B cell (primary cell): ENCODE data around the gene BMP7. TPM values are rescaled to one million over a fixed set of nuclear protein-coding genes. Genes with fewer than 3 reads are reported as not detected.

Experiments used
- ATAC-seq: fragments of 200-7000 bp; cut with Tn5 transposase; one replicate; pipeline ENCODE4 v1.10.0; 2021; ENCODE audit warnings: low read depth, mild to moderate bottlenecking, moderate number of reproducible peaks, moderate library complexity
- CTCF ChIA-PET: fragments of 350-600 bp; sonication (Branson Sonifier 250); formaldehyde crosslinking; loops from one replicate; lab custom pipeline; 2021; ENCODE audit warnings: antibody characterized with exemption, inconsistent platforms; lab: Charles Lee
- POLR2A ChIA-PET: fragments of 350-600 bp; sonication (Branson Sonifier 250); formaldehyde crosslinking; loops from one replicate; lab custom pipeline; 2021; ENCODE audit warnings: antibody characterized with exemption; lab: Charles Lee
- DNase-seq: peaks from one replicate; pipeline ENCODE4 v3.0.0; 2013
- H2AFZ ChIP-seq: 2 replicates; pipeline ENCODE4 v1.6.1; 2012; ENCODE audit warnings: mild to moderate bottlenecking, low read depth, low read length; ENCODE audit not compliant: insufficient read depth, poor library complexity, severe bottlenecking
- H3K27ac ChIP-seq, 2 donors: 1 replicate in 1 of 2; 2 replicates in 1 of 2; pipeline ENCODE4 v1.5.1; 2012 to 2013; ENCODE audit warnings: low read length in 2 of 2, mild to moderate bottlenecking in 2 of 2, moderate library complexity in 1 of 2
- H3K27me3 ChIP-seq, 4 experiments: fragments of 200-600 bp in 1 of 4; sonication (generic) in 1 of 4; replicated peaks in 1 of 4; 1 replicate in 2 of 4; 2 replicates in 2 of 4; pipeline versions ENCODE4 v1.6.1 to v1.7.0; 2013 to 2016; ENCODE audit warnings: low read length in 3 of 4, mild to moderate bottlenecking in 2 of 4, mixed read lengths in 1 of 4, moderate library complexity in 1 of 4; ENCODE audit not compliant: insufficient read depth in 4 of 4, control insufficient read depth in 3 of 4; ENCODE audit errors: control extremely low read depth in 1 of 4
- H3K36me3 ChIP-seq, 2 experiments: replicated peaks in 1 of 2; 1 replicate in 1 of 2; 2 replicates in 1 of 2; pipeline versions ENCODE4 v1.6.1 to v1.7.1; 2013; ENCODE audit warnings: low read length in 1 of 2; ENCODE audit not compliant: insufficient read depth in 2 of 2, control insufficient read depth in 1 of 2; ENCODE audit errors: control extremely low read depth in 1 of 2, extremely low read depth in 1 of 2
- H3K4me1 ChIP-seq, 2 donors: fragments of 200-600 bp in 1 of 2; sonication (generic) in 1 of 2; 1 replicate in 1 of 2; 2 replicates in 1 of 2; pipeline versions ENCODE4 v1.5.1 to v1.6.1; 2013 to 2017; ENCODE audit warnings: low read length in 2 of 2; ENCODE audit not compliant: control insufficient read depth in 2 of 2, insufficient read depth in 2 of 2
- H3K4me2 ChIP-seq: replicated peaks from 2 replicates; pipeline ENCODE3; 2012; ENCODE audit warnings: mild to moderate bottlenecking, low read depth, low read length; ENCODE audit not compliant: poor library complexity, severe bottlenecking
- H3K4me3 ChIP-seq, 5 experiments: fragments of 200-600 bp in 1 of 5; sonication (generic) in 1 of 5; 1 replicate in 3 of 5; 2 replicates in 2 of 5; pipeline versions ENCODE4 v1.5.1 to v1.7.0; 2011 to 2016; ENCODE audit warnings: low read length in 4 of 5, mild to moderate bottlenecking in 4 of 5, low read depth in 2 of 5, control low read depth in 1 of 5, moderate library complexity in 1 of 5; ENCODE audit not compliant: insufficient read depth in 1 of 5; ENCODE audit errors: control extremely low read depth in 1 of 5, extremely low read depth in 1 of 5
- H3K79me2 ChIP-seq: fragments of 200-600 bp; sonication (generic); one replicate; pipeline ENCODE4 v1.6.0; 2016; ENCODE audit warnings: low read length; ENCODE audit not compliant: control insufficient read depth, insufficient read depth
- H3K9ac ChIP-seq: fragments of 200-600 bp; sonication (generic); 2 replicates; pipeline ENCODE4 v1.6.1; 2017; ENCODE audit warnings: mild to moderate bottlenecking, low read length, moderate library complexity
- H3K9me3 ChIP-seq, 3 donors: one replicate each; pipeline versions ENCODE4 v1.6.1 to v1.7.1; 2013; ENCODE audit warnings: low read length in 2 of 3; ENCODE audit not compliant: control insufficient read depth in 2 of 3, insufficient read depth in 1 of 3; ENCODE audit errors: control extremely low read depth in 1 of 3
- H4K20me1 ChIP-seq: 2 replicates; pipeline ENCODE4 v1.6.0; 2012; ENCODE audit warnings: mild to moderate bottlenecking, low read length; ENCODE audit not compliant: insufficient read depth, control insufficient read depth, poor library complexity, severe bottlenecking
- H3K27ac Mint-ChIP-seq: one replicate; pipeline ENCODE4 v1.8.0; 2021; ENCODE audit warnings: mixed read lengths
- H3K27me3 Mint-ChIP-seq: one replicate; pipeline ENCODE4 v1.8.0; 2021; ENCODE audit warnings: mixed read lengths
- H3K4me1 Mint-ChIP-seq: one replicate; pipeline ENCODE4 v1.8.0; 2021; ENCODE audit warnings: mixed read lengths
- H3K4me3 Mint-ChIP-seq: one replicate; pipeline ENCODE4 v1.8.0; 2021; ENCODE audit warnings: mixed read lengths
- H3K9me3 Mint-ChIP-seq: one replicate; pipeline ENCODE4 v1.8.0; 2022; ENCODE audit warnings: mixed read lengths; ENCODE audit not compliant: insufficient read depth
- EZH2 ChIP-seq: IDR thresholded peaks from 2 replicates; pipeline ENCODE4 v1.6.1; 2012; ENCODE audit warnings: borderline replicate concordance, low read depth, mild to moderate bottlenecking, moderate library complexity, low read length; ENCODE audit not compliant: insufficient read depth, poor library complexity, severe bottlenecking
- WGBS: methylation state at CpG from one replicate; pipeline ENCODE4 v1.1.5; 2013; ENCODE audit warnings: missing lambda C conversion rate; ENCODE audit not compliant: insufficient coverage; 5-methylcytosine and 5-hydroxymethylcytosine counted together
- intact Hi-C: fragments of 100-400 bp; cut with micrococcal nuclease; formaldehyde crosslinking; loops from one replicate; pipeline ENCODE4 v1.10.0; 2022
- polyA plus RNA-seq: library from polyadenylated mRNA; depleted of rRNA; stranded (reverse); fragments of >200 nt; gene quantifications from 2 replicates; pipeline ENCODE4 v1.2.3, GENCODE V29; 2012
- total RNA-seq, 2 donors: library from RNA; stranded (reverse); fragments of 120-200 nt in 1 of 2; gene quantifications; 1 replicate in 1 of 2; 2 replicates in 1 of 2; pipeline versions ENCODE4 v1.2.3 to v1.2.4, GENCODE V29; 2013 to 2022
- TF ChIP-seq, protein P1 (sequence below): fragments of 200-600 bp; IDR thresholded peaks from one replicate; pipeline ENCODE4 v1.8.0; 2022; ENCODE audit warnings: antibody characterized with exemption, mild to moderate bottlenecking

The BMP7 gene
- total and polyA plus RNA-seq, 2 donors (not counting 1 experiment from before 2014, with no cell fraction given): not detected

- Histone ChIP-seq H3K27me3 (peaks cover 0 to 10% (median 5%) of the 10 kb centered on the region in 4 experiments), H3K9ac (no peak overlapping the region), H3K4me3 (no peak overlapping the region), H2AFZ (no peak overlapping the region), H3K36me3 (no peaks in the 10 kb centered on the region), H3K27ac (no peak overlapping the region), H3K4me2 (no peak overlapping the region), H3K9me3 (peaks cover 0 to 7% (median 0%) of the 10 kb centered on the region in 3 donors), H3K79me2 (no peaks in the 10 kb centered on the region), H4K20me1 (no peaks in the 10 kb centered on the region), H3K4me1 (no peaks in the 10 kb centered on the region)
- H3K4me3 Mint-ChIP-seq: no peak overlapping the region
- H3K27ac Mint-ChIP-seq: no peak overlapping the region
- ATAC-seq (no peak), DNase-seq (no peak)
- ChIA-PET POLR2A (no interaction called here), CTCF (no interaction called here)
- WGBS: 70% methylated on average over 1 of the region's 3 CpGs
- no peaks in the 10 kb centered on the region for H3K4me1 Mint-ChIP-seq
- no peak for TF ChIP-seq EZH2
- TF ChIP-seq, protein P1, sequence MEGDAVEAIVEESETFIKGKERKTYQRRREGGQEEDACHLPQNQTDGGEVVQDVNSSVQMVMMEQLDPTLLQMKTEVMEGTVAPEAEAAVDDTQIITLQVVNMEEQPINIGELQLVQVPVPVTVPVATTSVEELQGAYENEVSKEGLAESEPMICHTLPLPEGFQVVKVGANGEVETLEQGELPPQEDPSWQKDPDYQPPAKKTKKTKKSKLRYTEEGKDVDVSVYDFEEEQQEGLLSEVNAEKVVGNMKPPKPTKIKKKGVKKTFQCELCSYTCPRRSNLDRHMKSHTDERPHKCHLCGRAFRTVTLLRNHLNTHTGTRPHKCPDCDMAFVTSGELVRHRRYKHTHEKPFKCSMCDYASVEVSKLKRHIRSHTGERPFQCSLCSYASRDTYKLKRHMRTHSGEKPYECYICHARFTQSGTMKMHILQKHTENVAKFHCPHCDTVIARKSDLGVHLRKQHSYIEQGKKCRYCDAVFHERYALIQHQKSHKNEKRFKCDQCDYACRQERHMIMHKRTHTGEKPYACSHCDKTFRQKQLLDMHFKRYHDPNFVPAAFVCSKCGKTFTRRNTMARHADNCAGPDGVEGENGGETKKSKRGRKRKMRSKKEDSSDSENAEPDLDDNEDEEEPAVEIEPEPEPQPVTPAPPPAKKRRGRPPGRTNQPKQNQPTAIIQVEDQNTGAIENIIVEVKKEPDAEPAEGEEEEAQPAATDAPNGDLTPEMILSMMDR: no peak
- peaks cover 35% of the 10 kb centered on the region for H3K27me3 Mint-ChIP-seq
- intact Hi-C loops: no loop called here
- no peaks in the 10 kb centered on the region for H3K9me3 Mint-ChIP-seq
These were observed 16.7 kb downstream of the BMP7 start for GRCh38 chr20:57249772-57250171.

GRCh38 chr20:57249073-57249472, 17.4 kb downstream of the BMP7 start:
- 90% methylated on average over 2 of the region's 5 CpGs for WGBS
- H3K36me3 ChIP-seq: no peaks in the 10 kb centered on the region
- CTCF ChIA-PET: no interaction called here

More at GRCh38 chr20:57249073-57249472, 17.4 kb downstream of the BMP7 start:
- Histone ChIP-seq H3K27ac (no peak overlapping the region), H3K4me1 (no peaks in the 10 kb centered on the region), H3K27me3 (peaks cover 0 to 10% (median 5%) of the 10 kb centered on the region in 4 experiments), H2AFZ (no peak overlapping the region), H3K4me2 (no peak overlapping the region), H4K20me1 (no peaks in the 10 kb centered on the region), H3K9ac (no peak overlapping the region), H3K9me3 (peaks cover 0 to 7% (median 0%) of the 10 kb centered on the region in 3 donors), H3K4me3 (no peak overlapping the region), H3K79me2 (no peaks in the 10 kb centered on the region)
- intact Hi-C loops: no loop called here
- Mint-ChIP-seq H3K27ac (no peak overlapping the region), H3K9me3 (no peaks in the 10 kb centered on the region), H3K4me3 (no peak overlapping the region), H3K27me3 (peaks cover 29% of the 10 kb centered on the region), H3K4me1 (no peaks in the 10 kb centered on the region)
- ATAC-seq (no peak), DNase-seq (no peak)
- TF ChIP-seq, protein P1: no peak
- no peak for TF ChIP-seq EZH2
- POLR2A ChIA-PET: no interaction called here
